ENCODE results near the gene EPB41L4A.
"Not testable (repeated sequence)": the region's sequence is repeated elsewhere in the genome, so short reads cannot be mapped to it uniquely, and the experiment has no call there.

The EPB41L4A gene, protein sequence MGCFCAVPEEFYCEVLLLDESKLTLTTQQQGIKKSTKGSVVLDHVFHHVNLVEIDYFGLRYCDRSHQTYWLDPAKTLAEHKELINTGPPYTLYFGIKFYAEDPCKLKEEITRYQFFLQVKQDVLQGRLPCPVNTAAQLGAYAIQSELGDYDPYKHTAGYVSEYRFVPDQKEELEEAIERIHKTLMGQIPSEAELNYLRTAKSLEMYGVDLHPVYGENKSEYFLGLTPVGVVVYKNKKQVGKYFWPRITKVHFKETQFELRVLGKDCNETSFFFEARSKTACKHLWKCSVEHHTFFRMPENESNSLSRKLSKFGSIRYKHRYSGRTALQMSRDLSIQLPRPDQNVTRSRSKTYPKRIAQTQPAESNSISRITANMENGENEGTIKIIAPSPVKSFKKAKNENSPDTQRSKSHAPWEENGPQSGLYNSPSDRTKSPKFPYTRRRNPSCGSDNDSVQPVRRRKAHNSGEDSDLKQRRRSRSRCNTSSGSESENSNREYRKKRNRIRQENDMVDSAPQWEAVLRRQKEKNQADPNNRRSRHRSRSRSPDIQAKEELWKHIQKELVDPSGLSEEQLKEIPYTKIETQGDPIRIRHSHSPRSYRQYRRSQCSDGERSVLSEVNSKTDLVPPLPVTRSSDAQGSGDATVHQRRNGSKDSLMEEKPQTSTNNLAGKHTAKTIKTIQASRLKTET

DNA sequence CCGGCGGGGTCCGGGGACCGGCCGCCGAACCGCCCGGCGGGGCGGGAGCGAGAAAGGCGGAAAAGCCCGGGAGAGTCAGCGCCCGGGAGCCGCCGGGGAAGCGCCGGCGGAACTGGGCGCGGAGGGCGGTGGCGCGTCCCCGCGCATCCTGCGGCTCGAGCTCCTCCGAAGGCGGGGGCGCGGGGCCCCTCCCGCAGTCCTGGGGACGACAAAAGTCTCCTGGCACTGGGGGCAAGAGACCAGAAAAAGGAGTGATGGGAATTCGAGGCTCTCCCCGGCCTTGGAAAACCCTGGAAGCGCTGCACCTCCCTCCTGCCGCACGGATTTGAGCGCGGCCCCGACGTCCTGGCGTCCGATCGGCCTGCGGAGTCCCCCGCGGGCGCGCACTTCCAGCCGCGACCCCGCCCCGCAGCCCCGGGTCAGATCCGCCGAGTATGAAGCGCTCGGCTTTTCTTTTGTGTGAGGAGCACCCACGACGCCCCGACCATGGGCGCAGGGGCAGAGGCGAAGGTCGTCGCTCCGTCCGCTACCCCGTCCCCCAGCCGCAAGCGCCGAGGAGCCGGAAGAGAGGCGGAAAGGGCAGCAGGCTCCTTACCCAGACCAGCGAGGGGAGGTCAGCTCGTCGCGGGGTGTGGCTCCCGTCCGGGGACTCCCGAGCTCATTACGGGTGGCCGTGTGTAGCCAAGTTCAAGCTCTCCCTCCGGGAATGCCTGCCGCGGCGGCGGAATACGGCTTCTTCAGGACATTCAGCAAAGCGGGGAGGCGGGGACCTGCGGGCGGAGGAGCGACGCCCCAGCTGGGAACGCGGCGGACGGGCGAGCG is at the start of gene EPB41L4A:
Gene EPB41L4A, minus strand, starts transcription at position 114 of the 822 bp plus-strand sequence. CDS start 238 bp downstream, outside the sequence.
- Histone ChIP-seq H3K27ac (ENCODE audit: low read length) (no peak within 1 kb of the TSS), H3K9ac (ENCODE audit: low read length in 2 of 2) (peak within 1 kb of the TSS; percentile 4 to 30), H3K4me3 (ENCODE audit: low read length in 2 of 2) (peak within 1 kb of the TSS; percentile 71 to 80), H3K27me3 (ENCODE audit: control insufficient read depth in 1 of 2, insufficient read depth in 2 of 2, low read length in 2 of 2) (peaks cover 0 to 22% of the 10 kb centered on the region in 2 donors), H3K36me3 (ENCODE audit: control insufficient read depth in 2 of 2, insufficient read depth in 2 of 2, low read length in 2 of 2) (no peaks in the 10 kb centered on the region), H3K9me3 (ENCODE audit: control insufficient read depth in 2 of 2, low read length in 2 of 2) (no peaks in the 10 kb centered on the region), H3K4me1 (ENCODE audit: control insufficient read depth, insufficient read depth, low read length) (peaks cover 6% of the 10 kb centered on the region)

DNA sequence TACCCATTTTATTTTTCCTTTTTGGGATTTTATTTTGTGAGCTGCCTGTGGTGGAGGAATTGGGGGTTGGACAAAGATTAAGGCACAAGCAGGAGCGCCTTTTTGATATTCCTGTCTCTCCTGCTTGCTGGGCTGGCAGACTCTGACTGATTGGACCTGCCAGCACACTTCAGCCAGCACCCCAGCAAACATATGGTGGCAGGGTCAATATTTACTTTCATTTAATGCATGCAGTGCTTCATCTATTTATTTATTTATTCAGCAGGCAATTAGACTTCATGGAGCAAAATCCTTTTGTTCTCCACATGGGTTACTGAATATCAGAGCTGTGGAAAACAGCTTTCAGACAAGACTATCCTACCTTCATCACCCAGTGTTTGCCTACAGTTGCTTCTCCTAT is 48.4 kb upstream of the EPB41L4A start:
- no peaks in the 10 kb centered on the region for H3K27me3 ChIP-seq (ENCODE audit: control insufficient read depth in 1 of 2, insufficient read depth in 2 of 2, low read length in 2 of 2)
- H3K27ac ChIP-seq (ENCODE audit: low read length), result no peak overlapping the region
- H3K4me1 ChIP-seq (ENCODE audit: control insufficient read depth, insufficient read depth, low read length), result no peaks in the 10 kb centered on the region
- no peak overlapping the region for H3K4me3 ChIP-seq (ENCODE audit: low read length in 2 of 2)
- H3K9ac ChIP-seq (ENCODE audit: low read length in 2 of 2), result no peak overlapping the region
- no peaks in the 10 kb centered on the region for H3K36me3 ChIP-seq (ENCODE audit: control insufficient read depth in 2 of 2, insufficient read depth in 2 of 2, low read length in 2 of 2)
- H3K9me3 ChIP-seq (ENCODE audit: control insufficient read depth in 2 of 2, low read length in 2 of 2), result no peaks in the 10 kb centered on the region

DNA sequence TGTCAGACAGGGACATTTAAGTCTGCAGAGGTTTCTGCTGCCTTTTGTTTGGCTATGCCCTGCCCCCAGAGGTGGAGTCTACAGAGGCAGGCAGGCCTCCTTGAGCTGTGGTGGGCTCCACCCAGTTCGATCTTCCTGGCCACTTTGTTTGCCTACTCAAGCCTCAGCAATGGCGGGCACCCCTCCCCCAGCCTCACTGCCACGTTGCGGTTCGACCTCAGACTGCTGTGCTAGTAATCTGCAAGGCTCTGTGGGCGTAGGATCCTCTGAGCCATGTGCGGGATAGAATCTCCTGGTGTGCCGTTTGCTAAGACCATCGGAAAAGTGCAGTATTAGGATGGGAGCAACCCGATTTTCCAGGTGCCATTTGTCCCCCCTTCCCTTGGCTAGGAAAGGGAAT is 47.2 kb upstream of the EPB41L4A start:
- not testable (repeated sequence) for H3K4me3 ChIP-seq (ENCODE audit: low read length in 2 of 2); H3K36me3 ChIP-seq (ENCODE audit: control insufficient read depth in 2 of 2, insufficient read depth in 2 of 2, low read length in 2 of 2); H3K4me1 ChIP-seq (ENCODE audit: control insufficient read depth, insufficient read depth, low read length); H3K9ac ChIP-seq (ENCODE audit: low read length in 2 of 2); H3K27me3 ChIP-seq (ENCODE audit: control insufficient read depth in 1 of 2, insufficient read depth in 2 of 2, low read length in 2 of 2); H3K27ac ChIP-seq (ENCODE audit: low read length); H3K9me3 ChIP-seq (ENCODE audit: control insufficient read depth in 2 of 2, low read length in 2 of 2)

DNA sequence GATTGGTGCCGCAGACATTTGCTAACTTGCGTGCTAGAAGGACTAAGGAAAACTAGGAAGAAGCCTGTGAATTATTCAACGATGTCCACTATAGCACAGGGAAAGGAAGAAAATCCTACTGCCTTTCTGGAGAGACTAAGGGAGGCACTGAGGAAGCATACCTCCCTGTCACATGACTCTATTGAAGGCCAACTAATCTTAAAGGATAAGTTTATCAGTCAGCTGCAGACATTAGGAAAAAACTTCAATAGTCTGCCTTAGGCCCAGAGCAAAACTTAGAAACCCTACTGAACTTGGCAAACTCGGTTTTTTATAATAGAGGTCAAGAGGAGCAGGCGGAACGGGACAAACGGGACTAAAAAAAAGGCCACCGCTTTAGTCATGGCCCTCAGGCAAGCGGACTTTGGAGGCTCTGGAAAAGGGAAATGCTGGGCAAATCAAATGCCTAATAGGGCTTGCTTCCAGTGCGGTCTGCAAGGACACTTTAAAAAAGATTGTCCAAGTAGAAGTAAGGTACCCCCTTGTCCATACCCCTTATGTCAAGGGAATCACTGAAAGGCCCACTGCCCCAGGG is 28.2 kb upstream of the EPB41L4A start:
- not testable (repeated sequence) for H3K9me3 ChIP-seq (ENCODE audit: control insufficient read depth in 2 of 2, low read length in 2 of 2); H3K9ac ChIP-seq (ENCODE audit: low read length in 2 of 2); H3K4me1 ChIP-seq (ENCODE audit: control insufficient read depth, insufficient read depth, low read length); H3K27ac ChIP-seq (ENCODE audit: low read length); H3K36me3 ChIP-seq (ENCODE audit: control insufficient read depth in 2 of 2, insufficient read depth in 2 of 2, low read length in 2 of 2); H3K27me3 ChIP-seq (ENCODE audit: control insufficient read depth in 1 of 2, insufficient read depth in 2 of 2, low read length in 2 of 2); H3K4me3 ChIP-seq (ENCODE audit: low read length in 2 of 2)

DNA sequence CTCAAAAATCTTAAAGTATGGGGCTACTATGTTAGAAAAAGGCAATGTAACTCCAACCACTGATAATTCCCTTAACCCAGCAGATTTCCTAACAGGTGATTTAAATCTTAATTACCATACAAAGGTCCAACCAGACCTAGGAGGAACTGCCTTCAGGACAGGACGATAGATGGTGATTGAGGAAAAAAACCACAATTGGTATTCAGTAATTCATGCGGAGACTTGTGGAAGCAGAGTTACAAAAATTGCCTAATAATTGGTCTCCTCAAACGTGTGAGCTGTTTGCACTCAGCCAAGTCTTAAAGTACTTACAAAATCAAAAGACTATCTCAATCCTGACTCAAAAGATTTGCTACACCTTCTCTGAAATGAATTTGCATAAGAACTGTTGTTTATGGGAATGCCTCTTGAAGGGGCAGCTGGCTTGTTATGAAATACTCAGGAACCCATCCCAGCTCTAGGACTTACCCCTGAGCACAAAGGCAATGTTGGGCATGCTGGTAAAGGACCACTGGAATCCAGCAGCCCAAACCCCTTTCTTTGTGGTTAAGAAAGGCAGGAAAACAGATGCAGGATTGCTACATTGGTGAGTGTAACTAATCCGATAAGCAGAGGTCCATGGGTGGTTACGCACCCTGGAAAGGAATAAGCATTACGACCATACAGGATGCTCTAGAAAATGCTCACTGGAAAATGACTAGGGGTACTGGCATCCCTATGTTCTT is 26.7 kb upstream of the EPB41L4A start:
- Histone ChIP-seq H3K9ac (ENCODE audit: low read length in 2 of 2) (no peak overlapping the region), H3K9me3 (ENCODE audit: control insufficient read depth in 2 of 2, low read length in 2 of 2) (no peaks in the 10 kb centered on the region), H3K4me3 (ENCODE audit: low read length in 2 of 2) (no peak overlapping the region), H3K4me1 (ENCODE audit: control insufficient read depth, insufficient read depth, low read length) (no peaks in the 10 kb centered on the region), H3K27ac (ENCODE audit: low read length) (no peak overlapping the region), H3K27me3 (ENCODE audit: control insufficient read depth in 1 of 2, insufficient read depth in 2 of 2, low read length in 2 of 2) (no peaks in the 10 kb centered on the region), H3K36me3 (ENCODE audit: control insufficient read depth in 2 of 2, insufficient read depth in 2 of 2, low read length in 2 of 2) (no peaks in the 10 kb centered on the region)

DNA sequence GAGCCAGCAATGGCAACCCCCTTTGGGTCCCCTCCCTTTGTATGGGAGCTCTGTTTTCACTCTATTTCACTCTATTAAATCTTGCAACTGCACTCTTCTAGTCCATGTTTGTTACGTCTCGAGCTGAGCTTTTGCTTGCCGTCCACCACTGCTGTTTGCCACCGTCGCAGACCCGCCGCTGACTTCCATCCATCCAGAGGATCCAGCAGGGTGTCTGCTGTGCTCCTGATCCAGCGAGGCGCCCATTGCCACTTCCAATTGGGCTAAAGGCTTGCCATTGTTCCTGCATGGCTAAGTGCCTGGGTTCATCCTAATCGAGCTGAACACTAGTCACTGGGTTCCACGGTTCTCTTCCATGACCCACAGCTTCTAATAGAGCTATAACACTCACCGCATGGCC is 24.9 kb upstream of the EPB41L4A start:
- not testable (repeated sequence) for H3K27ac ChIP-seq (ENCODE audit: low read length); H3K27me3 ChIP-seq (ENCODE audit: control insufficient read depth in 1 of 2, insufficient read depth in 2 of 2, low read length in 2 of 2); H3K9me3 ChIP-seq (ENCODE audit: control insufficient read depth in 2 of 2, low read length in 2 of 2); H3K4me1 ChIP-seq (ENCODE audit: control insufficient read depth, insufficient read depth, low read length); H3K36me3 ChIP-seq (ENCODE audit: control insufficient read depth in 2 of 2, insufficient read depth in 2 of 2, low read length in 2 of 2); H3K9ac ChIP-seq (ENCODE audit: low read length in 2 of 2); H3K4me3 ChIP-seq (ENCODE audit: low read length in 2 of 2)

DNA sequence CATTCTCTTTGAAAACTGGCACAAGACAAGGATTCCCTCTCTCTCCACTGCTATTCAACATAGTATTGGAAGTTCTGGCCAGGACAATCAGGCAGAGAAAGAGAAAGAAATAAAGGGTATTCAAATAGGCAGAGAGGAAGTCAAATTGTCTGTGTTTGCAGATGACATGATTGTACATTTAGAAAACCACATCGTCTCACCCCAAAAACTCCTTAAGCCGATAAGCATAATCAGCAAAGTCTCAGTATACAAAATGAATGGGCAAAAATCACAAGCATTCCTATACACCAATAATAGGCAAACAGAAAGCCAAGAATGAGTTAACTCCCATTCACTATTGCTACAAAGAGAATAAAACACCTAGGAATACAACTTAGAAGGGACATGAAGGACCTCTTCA is 21.0 kb upstream of the EPB41L4A start:
- Histone ChIP-seq H3K4me1 (ENCODE audit: control insufficient read depth, insufficient read depth, low read length) (no peaks in the 10 kb centered on the region), H3K27me3 (ENCODE audit: control insufficient read depth in 1 of 2, insufficient read depth in 2 of 2, low read length in 2 of 2) (no peaks in the 10 kb centered on the region), H3K9ac (ENCODE audit: low read length in 2 of 2) (no peak overlapping the region), H3K4me3 (ENCODE audit: low read length in 2 of 2) (no peak overlapping the region), H3K9me3 (ENCODE audit: control insufficient read depth in 2 of 2, low read length in 2 of 2) (no peaks in the 10 kb centered on the region), H3K36me3 (ENCODE audit: control insufficient read depth in 2 of 2, insufficient read depth in 2 of 2, low read length in 2 of 2) (no peaks in the 10 kb centered on the region), H3K27ac (ENCODE audit: low read length) (no peak overlapping the region)

DNA sequence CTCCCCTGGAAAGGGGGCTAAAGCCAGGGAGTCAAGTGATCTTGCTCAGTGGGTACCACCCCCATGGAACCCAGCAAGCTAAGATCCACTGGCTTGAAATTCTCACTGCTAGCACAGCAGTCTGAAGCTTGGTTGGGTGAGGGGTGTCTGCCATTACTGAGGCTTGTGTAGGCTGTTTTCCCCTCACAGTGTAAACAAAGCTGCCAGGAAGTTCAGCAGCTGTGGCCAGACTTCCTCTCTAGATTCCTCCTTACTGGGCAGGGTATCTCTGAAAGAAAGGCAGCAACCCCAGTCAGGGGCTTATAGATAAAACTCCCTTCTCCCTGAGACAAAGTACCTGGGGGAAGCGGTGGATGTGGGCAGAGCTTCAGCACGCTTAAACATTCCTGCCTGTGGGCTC is 17.1 kb upstream of the EPB41L4A start:
- Histone ChIP-seq H3K4me3 (ENCODE audit: low read length in 2 of 2) (no peak overlapping the region), H3K9ac (ENCODE audit: low read length in 2 of 2) (no peak overlapping the region), H3K27ac (ENCODE audit: low read length) (no peak overlapping the region), H3K27me3 (ENCODE audit: control insufficient read depth in 1 of 2, insufficient read depth in 2 of 2, low read length in 2 of 2) (no peaks in the 10 kb centered on the region), H3K4me1 (ENCODE audit: control insufficient read depth, insufficient read depth, low read length) (no peaks in the 10 kb centered on the region), H3K9me3 (ENCODE audit: control insufficient read depth in 2 of 2, low read length in 2 of 2) (no peaks in the 10 kb centered on the region), H3K36me3 (ENCODE audit: control insufficient read depth in 2 of 2, insufficient read depth in 2 of 2, low read length in 2 of 2) (no peaks in the 10 kb centered on the region)

DNA sequence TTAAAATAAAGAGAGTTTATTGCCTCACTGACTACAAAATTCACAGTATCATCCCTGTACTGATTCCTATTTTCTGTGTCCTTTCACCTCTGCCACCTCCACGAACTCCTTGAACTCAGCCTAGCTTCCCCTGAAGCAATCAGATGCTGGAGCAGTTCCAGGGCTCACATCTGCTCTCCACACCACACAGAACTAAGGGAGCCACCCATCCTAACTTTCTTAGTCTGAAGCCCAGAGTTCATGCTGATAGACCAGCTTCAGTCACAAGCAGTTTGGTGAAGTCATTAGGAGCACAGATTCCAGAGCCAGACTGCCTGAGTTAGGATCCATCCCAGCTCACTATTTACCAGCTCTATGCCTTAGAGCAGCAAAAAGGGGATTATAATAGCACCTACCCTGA is 15.6 kb upstream of the EPB41L4A start:
- Histone ChIP-seq H3K9ac (ENCODE audit: low read length in 2 of 2) (no peak overlapping the region), H3K4me3 (ENCODE audit: low read length in 2 of 2) (no peak overlapping the region), H3K4me1 (ENCODE audit: control insufficient read depth, insufficient read depth, low read length) (no peaks in the 10 kb centered on the region), H3K36me3 (ENCODE audit: control insufficient read depth in 2 of 2, insufficient read depth in 2 of 2, low read length in 2 of 2) (no peaks in the 10 kb centered on the region), H3K27me3 (ENCODE audit: control insufficient read depth in 1 of 2, insufficient read depth in 2 of 2, low read length in 2 of 2) (no peaks in the 10 kb centered on the region), H3K9me3 (ENCODE audit: control insufficient read depth in 2 of 2, low read length in 2 of 2) (no peaks in the 10 kb centered on the region), H3K27ac (ENCODE audit: low read length) (no peak overlapping the region)

DNA sequence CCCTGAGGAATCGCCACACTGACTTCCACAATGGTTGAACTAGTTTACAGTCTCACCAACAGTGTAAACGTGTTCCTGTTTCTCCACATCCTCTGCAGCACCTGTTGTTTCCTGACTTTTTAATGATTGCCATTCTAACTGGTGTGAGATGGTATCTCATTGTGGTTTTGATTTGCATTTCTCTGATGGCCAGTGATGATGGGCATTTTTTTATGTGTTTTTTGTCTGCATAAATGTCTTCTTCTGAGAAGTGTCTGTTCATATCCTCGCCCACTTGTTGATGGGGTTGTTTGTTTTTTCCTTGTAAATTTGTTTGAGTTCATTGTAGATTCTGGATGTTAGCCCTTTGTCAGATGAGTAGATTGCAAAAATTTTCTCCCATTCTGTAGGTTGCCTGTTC is 7.1 kb upstream of the EPB41L4A start:
- H3K4me3 ChIP-seq (ENCODE audit: low read length in 2 of 2); H3K4me1 ChIP-seq (ENCODE audit: control insufficient read depth, insufficient read depth, low read length); H3K9me3 ChIP-seq (ENCODE audit: control insufficient read depth in 2 of 2, low read length in 2 of 2); H3K27ac ChIP-seq (ENCODE audit: low read length); H3K36me3 ChIP-seq (ENCODE audit: control insufficient read depth in 2 of 2, insufficient read depth in 2 of 2, low read length in 2 of 2); H3K9ac ChIP-seq (ENCODE audit: low read length in 2 of 2); H3K27me3 ChIP-seq (ENCODE audit: control insufficient read depth in 1 of 2, insufficient read depth in 2 of 2, low read length in 2 of 2): not testable (repeated sequence)
